ENCODE measurements around the gene P2RY14. TPM values are rescaled to one million over a fixed set of nuclear protein-coding genes. Genes with fewer than 3 reads are reported as not detected.

The P2RY14 gene
- total RNA-seq, 4 donors from 2014 or later: 2.2 to 12.8 (median 6.4) TPM

GRCh38 chr3:151201051-151201730 lies 77.2 kb downstream of the P2RY14 start:
- ATAC-seq (ENCODE audit: low FRiP score): no peak
- DNase-seq (ENCODE audit: low spot score): no peak
- TF ChIP-seq CTCF (IDR thresholded peaks at IDR 0.05): no peak

DNA sequence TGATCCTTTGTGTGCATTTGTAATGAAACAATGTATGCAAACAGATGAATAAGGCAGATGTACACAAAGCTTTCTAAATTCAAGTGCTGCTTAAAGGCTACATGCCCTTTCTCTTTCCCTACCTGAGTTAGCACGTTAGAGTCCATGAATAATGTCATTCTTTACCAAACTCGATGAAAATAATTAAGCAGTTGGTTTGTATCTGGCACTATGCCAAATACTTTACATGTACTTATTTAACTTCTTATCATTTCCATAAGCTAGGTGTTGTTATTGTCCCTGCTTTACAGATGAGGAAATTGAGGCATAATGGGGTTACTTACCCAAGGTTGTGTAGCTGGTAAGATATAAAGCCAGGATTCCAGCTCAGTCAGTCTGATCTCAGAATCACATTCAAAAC lies 77.8 kb downstream of the P2RY14 start:
- no peak for ATAC-seq (ENCODE audit: low FRiP score)
- no peak for TF ChIP-seq CTCF (IDR thresholded peaks at IDR 0.05)
- DNase-seq (ENCODE audit: low spot score): no peak

DNA sequence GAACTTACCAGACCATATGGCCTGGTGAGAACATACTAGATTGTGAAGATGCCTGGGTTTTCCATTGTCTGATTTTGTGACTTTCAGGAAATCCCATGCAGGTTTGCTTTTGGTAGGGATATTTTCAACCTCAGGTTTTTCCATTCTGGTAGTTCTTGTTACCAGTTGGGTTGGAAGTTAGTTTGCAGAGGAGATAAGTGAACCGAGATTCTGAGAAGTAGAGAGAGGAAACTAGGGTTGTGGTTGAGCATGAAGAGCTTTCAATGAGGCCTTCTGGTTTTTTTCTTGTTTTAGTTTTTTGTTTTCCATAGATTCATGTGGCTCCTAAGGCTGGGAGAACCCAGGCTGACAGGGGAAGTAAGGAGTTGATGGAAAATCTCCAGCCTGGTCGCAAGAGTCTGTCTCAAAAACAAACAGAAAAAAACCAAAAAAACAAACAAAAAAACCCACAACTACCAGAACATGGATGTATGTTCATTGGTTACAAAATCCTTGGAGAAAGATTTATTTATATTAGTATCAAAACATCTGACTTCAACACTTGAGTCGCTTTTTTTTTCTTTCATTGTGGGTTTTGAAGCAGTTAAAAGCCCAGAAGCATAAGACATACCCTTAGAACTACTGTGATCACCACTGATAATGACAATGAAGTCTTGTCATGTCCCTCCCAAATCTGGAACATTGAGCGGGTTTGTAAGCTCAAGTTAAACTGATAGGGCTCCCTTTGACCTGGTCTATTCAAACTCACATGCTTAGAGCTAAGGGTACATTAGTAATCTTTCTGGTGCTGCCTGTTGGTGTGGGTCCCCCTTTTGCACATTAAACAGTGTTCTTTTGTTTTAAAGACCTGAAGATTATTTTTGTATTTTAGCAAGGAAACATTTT lies 78.5 kb downstream of the P2RY14 start:
- ATAC-seq (ENCODE audit: low FRiP score): no peak
- no peak for DNase-seq (ENCODE audit: low spot score)
- no peak for TF ChIP-seq CTCF (IDR thresholded peaks at IDR 0.05)

DNA sequence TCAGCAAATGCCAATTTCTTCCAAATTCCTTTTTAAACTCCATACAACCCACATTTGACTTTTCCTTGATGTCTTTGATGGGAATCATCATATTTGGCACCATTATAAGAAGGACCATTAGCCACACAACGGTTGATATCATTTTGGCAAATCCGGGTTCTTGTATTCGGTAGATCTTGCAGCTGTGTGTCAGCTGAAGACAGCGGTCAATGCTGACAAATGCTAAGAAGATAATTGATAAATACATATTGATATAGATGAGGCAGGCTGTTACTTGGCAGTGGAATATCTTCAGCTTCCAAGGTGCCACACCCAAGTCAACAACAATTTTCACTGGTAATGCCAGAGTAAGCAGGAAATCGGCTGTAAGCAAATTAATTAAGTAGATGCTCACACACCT lies 79.5 kb downstream of the P2RY14 start:
- DNase-seq (ENCODE audit: low spot score): no peak
- ATAC-seq (ENCODE audit: low FRiP score): no peak
- TF ChIP-seq CTCF (IDR thresholded peaks at IDR 0.05): no peak

DNA sequence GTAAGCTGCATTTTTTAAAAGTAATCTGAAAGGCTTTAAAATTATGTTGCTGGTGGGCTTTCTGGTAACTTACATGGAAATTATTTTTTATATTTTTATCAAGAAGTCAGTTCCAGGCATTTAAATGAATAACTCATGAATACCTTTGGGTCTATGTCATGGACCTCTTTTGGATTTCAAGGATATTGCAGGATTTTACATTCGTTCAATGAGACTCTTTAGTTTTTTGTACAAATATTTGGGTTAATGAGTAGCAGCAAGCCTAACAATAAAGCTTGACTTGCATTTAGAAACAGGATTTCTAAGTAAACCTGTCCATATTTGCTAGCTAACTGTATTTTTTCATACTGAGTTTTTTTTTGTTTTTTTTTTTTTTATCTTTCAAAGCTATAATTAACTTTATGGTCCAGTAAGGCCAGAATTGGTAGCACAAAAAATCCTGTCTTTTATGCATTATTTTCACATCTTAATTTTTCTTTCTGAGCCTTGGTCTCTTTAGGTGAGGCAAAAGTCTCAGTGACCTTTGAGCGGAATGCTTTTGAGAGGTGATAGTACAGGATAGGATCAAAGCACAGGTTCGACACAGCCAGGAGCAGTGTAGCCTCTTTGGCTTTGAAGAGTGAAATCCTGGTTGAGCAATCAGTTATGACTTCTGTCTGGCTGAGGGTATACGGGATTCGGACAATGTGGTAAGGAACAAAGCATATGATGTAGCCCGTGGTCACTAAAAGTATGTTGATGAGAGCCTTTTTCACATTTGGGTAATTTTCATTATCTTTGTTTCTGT lies 80.2 kb downstream of the P2RY14 start:
- ATAC-seq (ENCODE audit: low FRiP score) (no peak), DNase-seq (ENCODE audit: low spot score) (no peak)
- no peak for TF ChIP-seq CTCF (IDR thresholded peaks at IDR 0.05)

GRCh38 chr3:151197228-151197627 lies 81.1 kb downstream of the P2RY14 start:
- no peak for DNase-seq (ENCODE audit: low spot score)
- no peak for ATAC-seq (ENCODE audit: low FRiP score)
- TF ChIP-seq CTCF (IDR thresholded peaks at IDR 0.05): no peak

Data from omental fat pad (tissue), 4 donors.